Brain pericyte (primary cell): ENCODE data around the gene CGNL1.

Source experiments
- DNase-seq: peaks from one replicate; pipeline ENCODE4 v3.0.0-alpha.2; 2012; ENCODE audit warnings: low read depth, low spot score

The CGNL1 gene

DNA sequence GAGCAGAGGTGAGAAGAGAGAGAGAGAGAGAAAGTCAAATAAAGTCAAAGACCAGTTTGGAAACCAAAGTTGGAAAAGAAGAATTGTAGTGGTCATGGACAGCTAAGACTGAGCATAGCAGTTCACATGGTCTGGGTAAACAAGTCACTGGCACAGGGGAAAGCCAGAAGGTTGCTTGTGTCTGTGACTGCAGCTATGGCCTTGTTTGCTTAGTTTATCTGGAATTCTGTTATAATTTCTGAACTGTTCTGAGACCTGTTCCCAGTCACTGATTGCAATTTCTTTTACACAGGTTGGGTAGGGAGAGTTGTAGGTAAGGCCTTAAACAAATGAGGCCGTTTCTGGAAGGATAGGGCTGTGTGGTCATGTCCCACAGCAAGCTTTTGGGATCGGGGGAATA is 172.0 kb downstream of the CGNL1 start:
- DNase-seq, result no peak

DNA sequence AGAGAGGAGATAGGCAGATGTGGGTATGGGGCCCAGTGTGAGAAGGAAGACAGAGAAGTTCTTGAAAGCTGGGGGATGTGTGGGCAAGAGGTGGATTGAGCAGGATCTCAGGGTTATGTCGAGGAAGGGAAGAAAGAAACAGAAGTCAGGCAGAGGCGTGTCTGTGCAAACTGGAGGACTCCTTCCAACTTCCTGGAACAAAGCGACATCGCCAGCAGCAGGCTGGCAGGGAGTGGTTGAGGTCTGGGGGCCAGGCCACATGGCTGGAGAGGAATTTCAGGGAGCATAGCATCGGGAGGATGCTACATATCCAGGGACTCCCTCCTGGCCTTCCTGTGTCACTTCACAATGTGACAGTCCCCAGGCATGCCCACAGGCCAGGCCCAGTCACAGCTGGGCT is 172.5 kb downstream of the CGNL1 start:
- DNase-seq, result no peak

DNA sequence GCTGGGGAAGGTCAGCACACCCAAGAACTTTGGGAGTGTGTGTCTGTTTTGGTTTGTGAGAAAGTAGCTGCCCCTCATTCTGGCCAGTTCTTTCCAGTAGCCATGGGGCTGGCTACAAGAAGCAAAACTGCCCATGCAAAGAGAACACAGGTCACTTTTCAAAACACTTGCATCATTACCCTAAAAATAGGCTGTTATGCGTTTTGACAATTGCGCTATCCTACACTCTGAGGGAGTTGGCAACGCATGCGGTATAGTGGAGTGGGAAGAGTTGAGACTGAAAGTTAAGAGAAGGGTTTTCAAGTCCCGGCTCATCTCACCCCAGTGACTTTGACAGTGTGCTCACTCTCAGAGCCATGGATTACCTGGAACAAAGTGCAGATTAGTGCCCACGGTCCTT is 173.6 kb downstream of the CGNL1 start:
- DNase-seq, result no peak

DNA sequence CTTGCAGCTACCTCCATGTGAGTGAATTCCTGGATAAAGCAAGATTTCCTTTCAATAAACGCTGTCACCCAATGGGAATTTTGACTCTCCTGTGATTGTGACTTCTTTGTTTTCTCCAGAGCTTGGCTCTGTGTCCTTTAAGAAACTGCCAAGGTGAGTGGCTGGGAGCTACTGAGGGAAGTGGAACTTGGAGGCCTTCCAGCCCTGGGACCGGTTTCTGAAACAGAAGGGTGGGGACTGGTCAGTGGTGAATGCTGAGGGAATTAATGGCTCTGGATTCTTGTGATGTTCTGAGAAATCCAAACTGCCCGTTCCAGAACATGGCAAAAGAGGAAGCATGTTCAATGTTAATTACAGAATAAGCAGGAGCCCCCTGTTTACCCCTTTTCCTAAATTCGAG is 174.3 kb downstream of the CGNL1 start:
- no peak for DNase-seq

DNA sequence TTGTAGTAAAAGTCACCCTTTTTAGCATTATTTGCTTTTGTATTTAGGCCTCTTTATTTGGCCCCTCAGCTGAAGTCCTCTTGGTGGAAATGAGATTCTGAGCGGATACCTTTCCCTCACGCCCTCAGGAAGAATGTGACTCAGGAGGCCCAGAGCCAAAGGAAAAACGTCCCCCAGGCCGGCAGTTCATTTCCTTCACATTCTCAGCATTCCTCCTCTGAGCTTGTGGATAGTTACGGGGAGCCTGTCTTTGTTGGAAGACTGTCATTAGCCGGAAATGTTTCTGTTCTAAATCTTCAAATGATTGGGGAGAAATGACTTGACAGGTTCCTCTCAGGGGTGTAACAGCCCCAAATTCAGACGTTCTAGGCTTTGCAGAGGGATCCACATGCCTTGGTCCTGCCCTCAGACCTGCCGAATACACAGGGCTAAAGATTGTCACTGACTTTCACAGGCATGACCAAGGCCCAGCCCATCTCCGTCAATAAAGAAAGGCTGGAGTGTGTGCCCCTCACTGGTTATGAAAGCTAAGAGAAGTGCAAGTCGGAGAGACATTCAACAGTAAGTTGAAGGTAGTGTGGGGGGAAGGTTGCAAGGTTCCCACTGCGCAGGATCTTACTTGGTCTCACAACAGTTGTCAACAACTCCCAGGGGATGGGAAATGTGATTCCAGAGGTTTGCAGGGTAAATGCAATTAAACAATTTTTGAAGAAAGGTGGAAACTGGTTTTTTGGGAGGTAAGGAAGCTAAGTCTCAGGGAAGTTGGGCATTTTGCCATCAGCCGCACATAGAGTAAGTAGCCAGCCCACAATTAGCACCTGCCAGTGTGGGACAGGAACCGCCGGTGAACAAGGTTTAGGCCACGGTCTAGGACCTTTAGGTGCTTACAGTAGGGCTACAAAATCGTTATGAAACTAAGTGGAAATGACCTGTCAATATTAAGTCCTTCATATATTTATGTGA is 175.7 kb downstream of the CGNL1 start:
- no peak for DNase-seq

DNA sequence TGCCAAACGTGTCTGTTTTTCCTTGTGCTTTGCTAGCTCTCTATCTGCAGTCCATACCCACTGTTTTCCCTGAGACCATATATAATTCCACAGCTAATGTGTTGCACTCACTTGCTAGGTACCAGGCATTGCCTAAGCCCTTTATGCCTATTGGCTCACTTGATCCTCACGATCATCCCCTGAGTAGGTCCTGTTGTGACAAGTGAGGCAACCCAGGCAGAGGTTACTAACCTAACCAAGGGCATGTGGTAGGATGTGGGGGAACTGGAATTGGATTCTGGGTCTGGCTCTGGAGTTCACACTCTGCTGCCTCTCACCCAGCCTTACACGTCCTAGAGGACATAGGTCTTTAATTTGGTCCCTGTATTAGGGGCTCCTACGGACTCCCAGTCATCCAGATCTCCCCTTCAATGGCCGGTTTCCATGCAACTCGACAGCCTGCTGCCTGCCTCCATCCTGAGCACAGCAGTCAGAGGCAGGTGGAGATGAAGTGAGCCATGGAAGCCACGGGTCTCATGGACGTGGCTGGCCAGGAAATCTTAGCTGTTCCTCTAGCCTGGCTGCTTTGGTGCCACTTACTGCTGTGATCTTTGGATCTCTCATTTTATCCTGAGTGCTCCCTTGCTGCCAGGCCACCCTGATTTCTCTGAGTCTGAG is 176.5 kb downstream of the CGNL1 start:
- DNase-seq, result no peak

DNA sequence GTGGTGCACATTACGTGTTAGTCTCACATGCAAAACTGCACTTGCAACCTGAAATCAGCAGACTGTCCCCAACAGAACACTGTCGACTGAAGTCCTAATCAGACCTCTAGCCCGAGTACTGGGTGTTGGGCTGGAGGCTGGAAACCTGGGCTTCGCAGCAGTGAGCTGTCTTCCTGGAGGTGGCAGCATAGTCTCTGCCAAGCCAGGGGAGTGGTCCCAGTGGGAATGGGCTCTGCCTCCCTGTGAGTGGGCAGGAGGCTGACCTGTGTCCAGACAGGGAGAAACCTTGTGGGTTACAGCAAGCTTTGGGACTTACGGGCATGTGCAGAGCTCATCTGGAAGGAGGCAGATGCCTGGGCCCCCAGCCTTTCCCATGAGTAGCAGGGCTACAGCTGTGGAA is 177.2 kb downstream of the CGNL1 start:
- DNase-seq, result no peak

DNA sequence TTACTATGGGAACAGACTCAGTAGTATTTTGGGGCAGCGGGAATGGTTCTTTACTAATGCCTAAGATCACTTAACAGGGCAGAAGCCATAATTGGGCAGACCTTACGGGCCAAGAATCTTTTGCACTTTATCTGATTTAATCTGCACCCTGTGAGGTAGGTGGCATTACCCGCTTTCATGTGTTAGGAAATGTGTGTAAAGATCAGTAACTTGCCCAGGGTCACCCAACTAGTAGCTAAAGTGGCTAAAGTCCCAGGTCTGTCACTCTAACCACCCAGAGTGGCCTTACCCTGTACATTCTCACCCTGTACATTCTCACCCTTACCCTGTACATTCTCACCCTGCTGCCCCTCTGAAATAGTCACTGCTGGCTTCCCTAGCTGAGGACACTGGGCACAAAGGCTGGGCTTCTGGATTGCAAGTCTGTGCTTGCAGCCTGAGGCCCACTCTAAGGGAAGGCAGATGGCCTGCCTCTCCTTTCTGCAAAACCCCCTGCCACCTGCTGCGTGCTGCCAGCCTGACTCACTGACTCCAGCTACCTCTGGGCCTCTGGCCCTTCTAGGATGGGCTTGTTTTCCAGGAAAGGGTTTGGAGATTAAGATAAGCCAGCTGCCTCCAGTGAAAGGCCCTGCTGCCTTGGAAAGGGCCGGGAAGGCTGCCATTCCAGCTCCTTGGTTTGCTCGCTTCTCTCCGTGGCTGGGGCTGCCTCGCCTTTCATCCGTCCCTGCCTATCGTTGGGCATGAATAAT is 177.9 kb downstream of the CGNL1 start:
- no peak for DNase-seq

DNA sequence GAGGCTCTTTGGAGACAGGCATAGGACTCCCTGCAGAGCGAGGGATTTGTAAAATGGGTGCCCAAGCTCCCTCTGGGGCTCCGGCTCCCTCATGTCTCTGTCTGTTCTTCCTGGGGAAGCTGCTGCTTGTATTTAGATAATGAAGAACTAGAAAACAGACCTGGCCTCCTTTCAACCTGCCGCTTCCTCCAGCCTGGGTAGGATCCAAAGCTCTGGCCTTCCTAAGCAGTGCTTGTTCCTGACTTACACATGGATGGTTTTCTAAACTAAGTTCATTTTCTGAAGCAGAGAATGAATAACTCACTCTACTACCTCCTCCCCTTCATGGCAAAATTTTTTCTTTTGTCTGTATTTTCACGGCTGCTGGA is 178.5 kb downstream of the CGNL1 start:
- no peak for DNase-seq

DNA sequence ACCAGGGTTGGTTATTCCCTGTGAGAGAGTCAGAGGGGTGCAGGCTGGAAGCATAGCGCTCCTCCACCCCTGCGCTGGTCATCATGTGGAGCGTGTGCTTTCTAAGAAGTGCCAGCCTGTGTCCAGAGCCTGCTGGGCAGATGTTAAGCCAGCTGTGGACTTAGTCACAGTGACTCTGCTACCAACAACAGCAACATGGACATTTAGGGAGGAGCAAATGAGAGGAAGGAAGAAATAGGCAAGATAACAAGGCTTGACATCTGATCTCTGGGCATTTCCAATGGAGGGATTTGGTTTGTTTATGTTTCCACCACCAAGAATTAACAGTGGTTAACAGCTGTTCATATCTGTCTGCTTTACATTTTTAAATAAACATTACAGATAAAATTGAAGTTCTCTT is 179.0 kb downstream of the CGNL1 start:
- DNase-seq, result no peak

DNA sequence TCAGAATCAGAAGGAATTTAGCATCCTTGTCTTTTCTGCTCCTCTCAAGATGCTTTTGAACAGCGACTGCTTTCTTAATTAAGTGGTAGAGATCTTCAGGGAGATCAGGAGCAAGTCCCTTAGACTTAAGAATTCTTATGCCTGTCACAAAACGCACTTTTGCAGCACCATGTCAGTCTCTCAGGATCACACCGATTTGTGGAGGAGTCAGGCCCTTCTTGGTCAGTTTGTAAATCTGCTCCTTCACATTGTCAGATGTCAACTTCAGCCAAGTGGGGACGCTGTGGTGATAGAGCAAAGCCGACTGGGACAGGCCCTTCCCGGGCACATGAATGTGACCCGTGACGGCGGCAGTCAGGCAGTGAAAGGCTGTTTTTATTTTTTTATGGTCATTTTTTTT is 179.7 kb downstream of the CGNL1 start:
- no peak for DNase-seq

DNA sequence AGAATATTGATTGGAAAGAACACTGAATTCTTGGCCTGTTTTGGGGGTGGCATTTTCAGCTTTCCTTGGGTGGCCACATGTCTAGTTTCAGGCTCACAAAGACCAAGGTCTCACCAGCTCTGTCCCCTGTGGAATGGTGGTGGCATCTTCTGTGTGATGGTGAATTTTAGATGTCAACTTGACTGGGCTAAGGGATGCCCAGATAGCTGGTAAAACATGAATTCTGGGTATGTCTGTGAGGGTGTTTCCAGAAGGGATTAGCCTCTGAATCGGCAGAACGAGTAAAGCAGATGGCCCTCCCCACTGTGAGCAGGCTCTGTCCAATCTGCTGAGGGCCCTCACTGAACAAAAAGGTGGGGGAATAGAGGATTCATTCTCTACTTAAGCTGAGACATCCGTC is 181.0 kb downstream of the CGNL1 start:
- no peak for DNase-seq

DNA sequence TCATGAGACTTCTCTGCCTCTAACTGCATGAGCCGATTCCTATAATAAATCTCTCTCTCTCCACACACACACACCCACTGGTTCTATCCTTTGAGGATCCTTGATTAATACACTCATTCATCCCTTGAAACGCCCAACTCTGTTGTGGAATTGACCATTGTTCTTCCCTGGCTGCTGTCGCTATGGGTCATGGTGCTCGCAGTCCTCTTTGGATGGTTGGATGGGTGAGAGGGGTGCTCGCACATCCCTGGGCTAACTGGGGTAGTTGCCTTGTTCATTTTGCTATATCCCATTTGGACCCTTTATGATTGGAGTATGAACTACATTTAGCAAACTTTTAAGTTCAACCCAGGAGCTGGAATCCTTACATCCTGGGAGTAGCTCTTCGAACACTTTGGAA is 181.5 kb downstream of the CGNL1 start:
- DNase-seq, result no peak

DNA sequence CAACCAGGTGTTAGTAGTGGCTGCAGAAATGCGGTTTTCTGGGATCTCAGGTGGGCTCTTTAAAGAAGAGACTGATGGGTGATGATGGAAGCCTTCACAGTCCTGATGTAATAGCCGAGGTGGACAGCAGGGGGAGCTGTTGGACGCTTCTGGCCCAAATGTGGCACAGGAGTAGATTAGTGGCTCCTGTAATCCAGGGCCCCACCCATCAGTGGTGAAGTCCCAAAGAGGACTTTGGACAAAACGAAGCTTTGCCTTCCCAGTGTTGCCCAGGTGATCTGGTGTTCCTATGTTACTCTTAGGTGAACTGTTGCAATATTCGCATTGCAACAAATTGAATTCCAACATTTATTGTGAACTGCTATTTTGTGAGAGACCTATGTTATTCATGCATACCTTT is 183.6 kb downstream of the CGNL1 start:
- no peak for DNase-seq

DNA sequence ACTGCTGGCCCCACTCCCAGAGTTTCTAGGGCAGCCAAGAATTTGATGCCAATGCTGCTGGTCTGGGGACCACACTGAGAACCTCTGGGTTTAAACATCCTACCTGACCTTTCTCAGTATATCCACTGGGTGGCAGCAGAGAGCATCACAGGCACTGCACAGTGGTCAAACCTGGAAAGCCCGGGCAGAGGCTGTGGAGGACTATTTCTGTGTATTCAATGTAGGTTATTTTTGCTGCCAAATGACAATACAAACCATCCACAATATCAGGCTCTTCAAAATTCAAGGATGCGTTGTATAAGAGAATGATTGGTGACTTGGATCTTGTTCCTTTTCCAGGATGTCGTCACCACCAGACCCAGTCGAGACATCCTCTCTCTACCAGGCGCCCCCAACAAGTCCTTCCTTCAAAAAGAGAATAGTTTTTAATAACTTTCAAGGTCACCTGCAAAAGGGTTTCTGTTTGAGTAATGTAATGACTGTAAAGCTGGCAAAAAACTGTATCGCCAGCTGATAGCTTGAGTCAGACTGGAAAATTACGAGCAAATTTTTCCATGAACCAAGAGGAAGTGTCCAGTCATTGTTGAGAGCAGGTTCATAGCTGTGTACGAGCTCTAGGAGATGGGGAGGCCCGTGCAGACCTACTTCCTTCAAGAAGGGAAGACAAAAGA is 184.9 kb downstream of the CGNL1 start:
- DNase-seq, result peak; percentile 29

DNA sequence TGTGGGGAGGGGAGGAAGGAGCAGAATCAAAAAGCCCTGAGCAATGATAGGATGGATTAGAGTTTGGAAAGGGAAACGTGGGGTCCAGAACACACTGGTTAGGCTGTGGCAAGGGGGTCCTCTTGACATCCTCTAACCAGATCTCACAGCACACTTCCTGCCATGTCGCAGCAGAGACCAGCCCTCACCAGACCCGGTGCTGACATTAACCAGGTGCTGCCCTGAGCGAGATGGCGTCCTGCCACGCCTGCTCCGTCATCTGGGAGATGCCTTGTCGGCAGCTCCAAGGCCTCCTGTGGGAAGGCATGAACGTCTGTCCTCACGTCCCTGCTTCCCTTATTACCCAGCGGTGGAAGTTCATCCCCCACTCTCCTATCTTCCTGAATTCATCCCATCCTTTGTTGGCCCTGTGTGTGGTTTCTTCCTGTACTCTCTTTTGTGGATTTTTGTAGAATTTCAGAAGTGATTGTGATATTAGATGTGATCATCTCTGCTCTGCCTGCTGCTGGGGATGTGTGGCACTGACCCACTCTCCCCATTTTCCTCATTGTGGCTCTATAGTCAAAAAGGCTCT is 186.0 kb downstream of the CGNL1 start:
- no peak for DNase-seq

DNA sequence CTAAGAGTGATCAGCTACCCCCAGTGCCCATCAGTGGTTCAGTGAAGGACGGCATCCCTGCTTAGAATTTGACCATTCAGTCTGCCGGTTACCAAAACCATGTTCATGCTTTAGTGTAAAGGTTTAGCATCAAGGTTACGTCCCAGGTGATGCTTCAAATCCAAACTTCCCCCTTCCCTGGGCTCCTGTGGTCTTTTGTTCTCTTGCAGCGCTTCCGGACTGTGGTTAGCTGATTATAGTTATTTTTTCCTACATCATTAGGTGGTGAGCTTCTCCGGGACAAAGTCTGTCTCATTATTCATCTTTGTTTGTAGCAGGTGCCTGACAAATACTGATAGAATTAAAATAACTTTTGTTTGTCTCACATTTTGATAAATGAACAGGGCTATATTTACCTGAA is 187.1 kb downstream of the CGNL1 start:
- no peak for DNase-seq

DNA sequence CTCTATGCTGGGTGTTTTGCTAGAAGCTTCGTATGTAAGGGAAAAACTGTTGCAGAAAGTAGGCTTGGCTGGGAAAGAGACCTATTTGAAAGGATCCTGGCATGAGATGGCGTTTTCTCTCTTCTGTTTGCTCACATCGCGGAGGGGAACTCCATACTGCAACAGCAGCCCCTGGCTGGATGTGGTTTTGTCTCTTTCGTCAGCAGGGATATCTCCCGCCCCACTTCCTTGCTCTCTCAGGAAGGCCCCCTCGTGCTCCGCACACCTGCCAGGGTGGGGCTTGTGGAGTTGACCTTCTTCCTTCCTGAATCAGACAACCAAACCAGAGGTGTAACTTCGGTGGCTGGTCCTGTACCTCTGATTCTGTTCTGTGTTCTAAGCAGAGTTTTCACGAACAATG is 189.0 kb downstream of the CGNL1 start:
- DNase-seq, result no peak

DNA sequence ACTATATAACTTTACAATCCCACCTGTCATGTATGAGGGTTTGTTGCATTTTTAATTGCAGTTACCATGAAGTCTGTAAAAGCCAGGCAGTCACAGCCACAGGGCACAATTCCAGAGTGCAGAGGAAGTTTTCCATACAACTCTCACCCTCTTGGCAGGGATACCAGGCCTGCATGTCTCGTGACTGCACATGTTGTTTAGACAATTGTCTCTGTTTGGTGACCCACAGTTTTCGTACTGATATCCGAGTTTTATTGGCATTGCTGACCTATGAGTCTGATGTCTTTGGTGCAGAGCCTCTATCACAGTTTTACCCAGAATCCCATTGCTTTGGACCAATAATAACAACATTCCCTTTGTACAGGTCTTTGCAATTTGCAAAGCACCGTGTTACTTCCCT is 190.5 kb downstream of the CGNL1 start:
- no peak for DNase-seq

DNA sequence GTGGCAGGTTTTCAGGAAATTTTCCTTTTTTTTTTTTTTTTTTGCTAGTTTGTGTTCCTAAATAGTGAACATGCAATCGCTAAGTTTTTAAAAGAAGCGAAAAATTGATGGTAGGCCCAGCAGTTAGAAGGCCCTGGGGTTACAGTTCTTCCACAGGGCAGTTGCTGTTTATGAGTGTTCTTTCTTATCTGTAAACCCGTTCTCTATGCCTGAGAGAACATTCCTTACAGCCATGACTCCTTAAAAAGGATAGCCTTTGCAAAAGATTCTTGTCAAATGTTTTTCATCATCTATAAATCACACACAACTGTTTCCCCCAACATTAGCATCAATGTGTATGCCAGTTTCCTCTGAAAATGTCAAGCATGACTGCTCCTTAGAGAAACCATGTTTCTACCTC is 191.6 kb downstream of the CGNL1 start:
- DNase-seq, result no peak

DNA sequence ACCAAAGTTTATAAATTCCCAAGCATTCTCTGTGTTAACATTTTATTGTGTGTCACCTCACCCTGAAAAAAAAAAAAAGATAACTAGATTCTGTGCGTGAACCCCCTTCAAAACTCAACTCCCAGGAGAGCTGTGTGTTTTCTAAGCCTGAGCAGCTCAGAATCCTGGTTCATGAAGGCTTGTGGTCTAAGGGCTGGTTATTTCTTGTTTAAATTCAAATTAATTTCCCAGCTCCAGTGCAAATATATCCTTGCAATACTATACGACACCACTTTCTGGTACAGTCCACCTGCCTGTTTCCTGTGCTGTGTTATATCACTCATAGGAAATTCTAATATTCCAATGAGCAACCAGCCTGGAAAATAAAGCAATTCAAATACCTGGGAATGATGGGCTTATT is 192.0 kb downstream of the CGNL1 start:
- DNase-seq, result no peak

DNA sequence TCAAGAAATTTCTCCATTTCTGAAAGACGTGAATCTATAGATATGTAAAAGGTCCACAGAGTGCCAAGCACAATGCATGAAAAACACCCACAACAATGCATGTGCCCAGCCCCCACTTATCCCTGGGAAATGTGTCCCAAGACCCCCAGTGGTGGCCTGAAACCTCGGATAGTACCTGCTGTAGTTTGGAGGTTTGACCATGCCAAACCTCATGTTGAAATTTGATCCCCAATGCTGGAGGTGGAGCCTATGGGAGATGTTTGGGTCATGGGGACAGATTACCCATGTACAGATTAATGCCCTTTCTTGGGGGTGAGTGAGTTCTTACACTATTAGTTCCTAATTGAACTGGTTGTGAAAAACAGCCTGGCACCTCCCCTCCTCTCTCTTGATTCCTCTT is 194.0 kb downstream of the CGNL1 start:
- no peak for DNase-seq
